ENCODE measurements around the gene DRG2. TPM values are rescaled to one million over a fixed set of nuclear protein-coding genes. Genes with fewer than 3 reads are reported as not detected.
A peak's percentile ranks its signal among the peaks of the same experiment; 100 is the strongest.

DRG2 gene
- polyA plus RNA-seq, 1 of the 3 experiments (the other 2 are of a cell fraction), result 39.9 TPM

DNA sequence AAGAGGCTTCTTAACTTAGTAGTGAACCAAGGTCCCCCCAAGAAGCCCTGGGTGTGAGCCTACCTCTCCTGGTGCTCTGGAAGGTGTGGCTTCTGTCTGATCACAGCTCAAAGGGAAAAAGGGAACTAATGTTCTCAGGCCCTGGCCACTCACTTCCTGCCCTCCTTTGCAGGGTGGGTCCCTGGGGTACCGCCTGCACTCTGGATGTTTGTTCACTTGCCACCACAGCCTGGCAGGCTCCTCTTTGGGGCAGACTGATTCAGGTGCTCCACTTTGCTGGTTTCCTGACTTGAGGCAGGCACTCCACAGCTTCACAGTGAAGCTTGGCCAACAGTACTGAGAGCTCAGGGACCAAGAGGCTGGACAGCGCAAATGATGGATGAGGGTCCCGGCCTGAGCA, 14.9 kb downstream of the DRG2 start (continued):
- no peak for TF ChIP-seq REST (IDR thresholded peaks at IDR 0.05; ENCODE audit: low read depth, low read length)
- no peak for TF ChIP-seq ELF1 (IDR thresholded peaks at IDR 0.05)
- TF ChIP-seq, protein P1, sequence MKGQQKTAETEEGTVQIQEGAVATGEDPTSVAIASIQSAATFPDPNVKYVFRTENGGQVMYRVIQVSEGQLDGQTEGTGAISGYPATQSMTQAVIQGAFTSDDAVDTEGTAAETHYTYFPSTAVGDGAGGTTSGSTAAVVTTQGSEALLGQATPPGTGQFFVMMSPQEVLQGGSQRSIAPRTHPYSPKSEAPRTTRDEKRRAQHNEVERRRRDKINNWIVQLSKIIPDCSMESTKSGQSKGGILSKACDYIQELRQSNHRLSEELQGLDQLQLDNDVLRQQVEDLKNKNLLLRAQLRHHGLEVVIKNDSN (IDR thresholded peaks at IDR 0.05; ENCODE audit: borderline replicate concordance, low read depth), result no peak
- no peak for TF ChIP-seq CTCF (IDR thresholded peaks at IDR 0.05)
- no peak for TF ChIP-seq SIN3A (IDR thresholded peaks at IDR 0.05; ENCODE audit: borderline replicate concordance, low read depth, low read length)

DNA sequence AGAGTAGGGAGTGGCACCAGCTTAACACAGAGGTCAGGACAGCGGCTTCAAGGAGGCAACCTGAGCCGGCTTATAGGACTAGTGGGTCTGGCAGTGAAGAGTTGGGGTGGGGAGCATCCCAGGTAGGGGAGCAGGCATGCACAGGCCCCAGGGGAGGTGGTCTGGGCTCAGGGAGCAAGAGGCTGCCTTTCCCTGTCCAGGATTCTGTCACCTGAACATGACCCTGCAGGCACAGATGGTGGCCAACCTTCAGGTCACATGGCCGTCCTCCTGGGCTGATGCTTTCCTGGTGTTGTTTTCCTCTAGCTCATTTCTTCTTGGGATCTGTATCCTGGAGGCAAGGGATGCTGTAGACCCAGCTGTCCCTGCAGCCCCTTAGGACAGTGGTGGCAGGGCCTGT, 17.3 kb downstream of the DRG2 start:
- Histone ChIP-seq H3K9me3 (no peaks in the 10 kb centered on the region), H3K4me1 (ENCODE audit: control insufficient read depth in 1 of 2, insufficient read depth in 2 of 2, low read depth in 1 of 2, low read length in 1 of 2) (peaks cover 0 to 64% of the 10 kb centered on the region in 2 experiments; a peak in 2 of 4 replicates), H3K4me2 (no peak overlapping the region), H3K27me3 (ENCODE audit: insufficient read depth) (no peaks in the 10 kb centered on the region), H3K36me3 (replicated peaks in 1 of 2; ENCODE audit: control insufficient read depth in 1 of 2, insufficient read depth in 2 of 2, low read length in 1 of 2) (peaks cover 0 to 18% of the 10 kb centered on the region in 2 experiments), H3K79me2 (ENCODE audit: insufficient read depth) (no peaks in the 10 kb centered on the region), H3K27ac (ENCODE audit: low read depth in 2 of 2, low read length in 1 of 2) (peak overlapping the region in 1 of 2 experiments; percentile 36; a peak in 1 of 4 replicates), H3F3A (replicated peaks; ENCODE audit: insufficient read depth) (no peaks in the 10 kb centered on the region), H4K20me1 (ENCODE audit: insufficient read depth) (no peaks in the 10 kb centered on the region), H3K4me3 (ENCODE audit: low read depth in 2 of 2, low read length in 1 of 2) (no peak overlapping the region), H2AFZ (ENCODE audit: low read depth) (no peak overlapping the region), H3K9ac (no peak overlapping the region), H3K9me2 (no peaks in the 10 kb centered on the region)
- DNase-seq, result no peak
- 100% methylated on average over 2 of the region's 3 CpGs for WGBS (ENCODE audit: low lambda C conversion rate)
- TF ChIP-seq TEAD4 (IDR thresholded peaks at IDR 0.05; ENCODE audit: borderline replicate concordance, insufficient read depth), result no peak
- no peak for TF ChIP-seq RCOR1 (IDR thresholded peaks at IDR 0.05; ENCODE audit: low read length)
- no peak for TF ChIP-seq CHD2 (IDR thresholded peaks at IDR 0.05; ENCODE audit: low read length, partially characterized antibody)
- TF ChIP-seq JUND (IDR thresholded peaks at IDR 0.05), result no peak
- no peak for TF ChIP-seq MEF2A (IDR thresholded peaks at IDR 0.05; ENCODE audit: borderline replicate concordance, low read depth)
- TF ChIP-seq EP300 (IDR thresholded peaks at IDR 0.05; ENCODE audit: borderline replicate concordance in 1 of 2, low read depth in 1 of 2, low read length in 1 of 2), result no peak
- no peak for TF ChIP-seq CTCF (IDR thresholded peaks at IDR 0.05)
- no peak for TF ChIP-seq REST (IDR thresholded peaks at IDR 0.05; ENCODE audit: low read depth, low read length)
- POLR2A ChIA-PET, result no interaction called here
- CTCF ChIA-PET, result interaction anchor here (0.9 to 1.5 kb wide), 2 partner anchors 33 to 113 kb away, joined by 3 to 4 read pairs; no protein-coding TSS in a partner anchor
